ENCODE results near the gene KCNH5.

GRCh38 chr14:62663456-62663821, 381.8 kb downstream of the KCNH5 start:
- TF ChIP-seq TARDBP (IDR thresholded peaks at IDR 0.05) = no peak
- TF ChIP-seq BHLHE40 (IDR thresholded peaks at IDR 0.05; ENCODE audit: borderline replicate concordance) = no peak
- no peak for TF ChIP-seq NFRKB (IDR thresholded peaks at IDR 0.05)
- no peak for TF ChIP-seq ELF4 (IDR thresholded peaks at IDR 0.05)
- no peak for TF ChIP-seq SP1 (IDR thresholded peaks at IDR 0.05)
- no peak for TF ChIP-seq ZNF384 (IDR thresholded peaks at IDR 0.05)
- TF ChIP-seq ARNT (IDR thresholded peaks at IDR 0.05) = no peak
- no peak for TF ChIP-seq FOXM1 (IDR thresholded peaks at IDR 0.05; ENCODE audit: borderline replicate concordance)
- no peak for TF ChIP-seq FOXA1 (IDR thresholded peaks at IDR 0.05)
- TF ChIP-seq L3MBTL2 (conservative IDR thresholded peaks at IDR 0.05) = no peak
- no peak for TF ChIP-seq FOXK2 (IDR thresholded peaks at IDR 0.05)
- TF ChIP-seq CTBP1 (IDR thresholded peaks at IDR 0.05; ENCODE audit: borderline replicate concordance) = no peak

Measured in HEK293T (cell line).